Mesenchymal stem cell (in vitro differentiated cells and primary cell): ENCODE data around the gene MRPL55. TPM values are rescaled to one million over a fixed set of nuclear protein-coding genes. Genes with fewer than 3 reads are reported as not detected.

Source experiments
- DNase-seq: peaks from one replicate; pipeline ENCODE4 v3.0.0-alpha.2; 2013
- H2AFZ ChIP-seq: one replicate; pipeline ENCODE4 v1.6.1; 2013; ENCODE audit warnings: low read depth, mild to moderate bottlenecking, control low read depth, inconsistent platforms, low read length, moderate library complexity
- H2AK5ac ChIP-seq: 2 replicates; pipeline ENCODE4 v1.6.1; 2013; ENCODE audit warnings: low read length, moderate library complexity, mild to moderate bottlenecking, inconsistent platforms; ENCODE audit not compliant: severe bottlenecking
- H2BK120ac ChIP-seq: one replicate; pipeline ENCODE4 v1.6.1; 2013; ENCODE audit warnings: low read depth, mild to moderate bottlenecking, inconsistent platforms, low read length, moderate library complexity
- H2BK12ac ChIP-seq, 2 experiments: one replicate each; pipeline ENCODE4 v1.6.1; 2013; ENCODE audit warnings: inconsistent platforms in 2 of 2, low read length in 2 of 2, mild to moderate bottlenecking in 2 of 2, moderate library complexity in 2 of 2, control low read depth in 1 of 2
- H2BK15ac ChIP-seq: one replicate; pipeline ENCODE4 v1.6.1; 2013; ENCODE audit warnings: mild to moderate bottlenecking, low read depth, inconsistent platforms; ENCODE audit not compliant: poor library complexity, severe bottlenecking
- H2BK5ac ChIP-seq: 2 replicates; pipeline ENCODE4 v1.6.1; 2013; ENCODE audit warnings: low read depth, mild to moderate bottlenecking, low read length, control low read depth, inconsistent platforms; ENCODE audit not compliant: poor library complexity, severe bottlenecking
- H3K14ac ChIP-seq, 2 experiments: one replicate each; pipeline ENCODE4 v1.6.1; 2013; ENCODE audit warnings: inconsistent platforms in 2 of 2, low read length in 2 of 2, control low read depth in 1 of 2, mild to moderate bottlenecking in 1 of 2, moderate library complexity in 1 of 2
- H3K18ac ChIP-seq, 2 experiments: one replicate each; pipeline ENCODE4 v1.6.1; 2013; ENCODE audit warnings: inconsistent platforms in 2 of 2, low read length in 2 of 2, control low read depth in 1 of 2, low read depth in 1 of 2, mild to moderate bottlenecking in 1 of 2
- H3K23ac ChIP-seq, 2 experiments: one replicate each; pipeline ENCODE4 v1.6.1; 2013; ENCODE audit warnings: inconsistent platforms in 2 of 2, low read length in 2 of 2, mild to moderate bottlenecking in 2 of 2, moderate library complexity in 2 of 2, control low read depth in 1 of 2
- H3K27ac ChIP-seq: 2 replicates; pipeline ENCODE4 v1.5.1; 2013; ENCODE audit warnings: mild to moderate bottlenecking, moderate library complexity, low read length, control low read depth, inconsistent platforms; ENCODE audit not compliant: poor library complexity, severe bottlenecking
- H3K27me3 ChIP-seq, 2 experiments: 2 replicates each; pipeline versions ENCODE4 v1.6.1 to v1.7.0; 2013; ENCODE audit warnings: low read length in 2 of 2, mild to moderate bottlenecking in 2 of 2, moderate library complexity in 2 of 2, control low read depth in 1 of 2, inconsistent platforms in 1 of 2; ENCODE audit not compliant: control insufficient read depth in 1 of 2, insufficient read depth in 1 of 2
- H3K36me3 ChIP-seq, 2 experiments: 2 replicates each; pipeline versions ENCODE4 v1.6.1 to v1.7.0; 2013; ENCODE audit warnings: low read length in 2 of 2, control low read depth in 1 of 2, inconsistent platforms in 1 of 2, low read depth in 1 of 2, mild to moderate bottlenecking in 1 of 2; ENCODE audit not compliant: insufficient read depth in 2 of 2, control insufficient read depth in 1 of 2
- H3K4ac ChIP-seq, 2 experiments: one replicate each; pipeline ENCODE4 v1.6.1; 2013; ENCODE audit warnings: inconsistent platforms in 2 of 2, low read length in 2 of 2, mild to moderate bottlenecking in 2 of 2, moderate library complexity in 2 of 2, control low read depth in 1 of 2, low read depth in 1 of 2
- H3K4me1 ChIP-seq: 2 replicates; pipeline ENCODE4 v1.6.1; 2013; ENCODE audit warnings: low read depth, low read length, control low read depth; ENCODE audit not compliant: control insufficient read depth, insufficient read depth
- H3K4me2 ChIP-seq: 2 replicates; pipeline ENCODE4 v1.6.1; 2013; ENCODE audit warnings: low read length, mild to moderate bottlenecking, inconsistent platforms; ENCODE audit not compliant: poor library complexity, severe bottlenecking
- H3K4me3 ChIP-seq, 2 experiments: 2 replicates each; pipeline versions ENCODE4 v1.5.1 to v1.7.0; 2013; ENCODE audit warnings: low read length in 2 of 2, mild to moderate bottlenecking in 2 of 2, control low read depth in 1 of 2, low read depth in 1 of 2; ENCODE audit not compliant: insufficient read depth in 1 of 2
- H3K79me1 ChIP-seq: replicated peaks from 2 replicates; pipeline ENCODE4 v1.6.1; 2013; ENCODE audit warnings: mild to moderate bottlenecking, control low read depth, low read length, inconsistent platforms; ENCODE audit not compliant: poor library complexity, severe bottlenecking
- H3K9ac ChIP-seq: 2 replicates; pipeline ENCODE4 v1.7.0; 2013; ENCODE audit warnings: mild to moderate bottlenecking, low read length, moderate library complexity
- H3K9me3 ChIP-seq: 2 replicates; pipeline ENCODE4 v1.7.0; 2013; ENCODE audit warnings: mild to moderate bottlenecking, low read length; ENCODE audit not compliant: control insufficient read depth
- H4K8ac ChIP-seq: one replicate; pipeline ENCODE4 v1.6.1; 2013; ENCODE audit warnings: inconsistent platforms, mild to moderate bottlenecking, low read length, moderate library complexity
- H4K91ac ChIP-seq: one replicate; pipeline ENCODE4 v1.6.1; 2013; ENCODE audit warnings: mild to moderate bottlenecking, low read length, inconsistent platforms
- WGBS: methylation state at CpG from one replicate; pipeline ENCODE4 v1.1.7; 2013; ENCODE audit warnings: mixed read lengths; 5-methylcytosine and 5-hydroxymethylcytosine counted together
- small RNA-seq: library from polyadenylated mRNA; stranded (forward); fragments of <200 nt; extraction: miRNeasy Mini kit (QIAGEN cat#:217004); gene quantifications from one replicate; pipeline ENCODE3, GENCODE V24; 2013; ENCODE audit warnings: low read depth

The MRPL55 gene

DNA sequence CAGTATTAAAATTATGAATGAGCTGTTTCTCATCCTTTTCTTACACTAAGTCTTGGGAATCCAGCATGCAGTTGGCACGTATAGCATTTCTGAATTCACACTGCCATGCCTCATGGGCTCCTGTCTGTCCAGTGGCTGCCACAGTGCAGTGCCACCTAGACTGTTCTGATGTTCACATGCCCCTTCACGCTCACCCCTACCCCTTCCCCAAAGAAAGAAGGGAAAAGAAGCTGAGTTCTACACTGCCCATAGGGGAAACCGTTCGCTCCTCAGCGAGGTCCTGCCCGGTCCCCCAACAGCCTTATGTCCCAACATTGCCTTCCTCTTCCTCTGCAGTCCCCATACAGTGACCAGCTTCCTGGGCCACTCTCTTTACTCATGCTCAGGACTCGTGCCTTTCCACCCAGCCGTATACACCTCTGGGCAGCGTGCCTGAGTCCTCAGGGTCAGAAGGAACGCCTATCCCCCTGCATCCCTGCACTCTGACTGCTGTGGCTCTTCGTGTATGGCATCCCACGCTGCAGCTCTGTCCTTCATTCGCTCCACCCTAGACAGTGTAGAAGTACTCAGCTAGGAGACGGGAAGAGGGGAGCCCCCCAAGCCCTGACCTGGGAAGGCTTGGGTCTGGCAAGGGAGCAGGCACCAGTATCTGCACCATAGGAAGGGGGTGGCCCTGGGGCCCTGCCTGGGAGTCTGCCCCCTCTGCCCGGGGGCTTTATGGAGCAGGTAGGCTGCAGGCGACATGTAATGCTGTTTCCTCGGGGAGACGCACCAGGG is 50.7 kb downstream of the MRPL55 start:
- Histone ChIP-seq H2AFZ (no peak overlapping the region), H3K4ac (no peak overlapping the region), H3K27ac (no peak overlapping the region), H2BK15ac (no peak overlapping the region), H3K23ac (no peak overlapping the region), H4K91ac (no peak overlapping the region), H2AK5ac (no peak overlapping the region), H3K79me1 (no peaks in the 10 kb centered on the region), H3K9me3 (peaks cover 13% of the 10 kb centered on the region), H2BK12ac (no peak overlapping the region), H2BK5ac (no peak overlapping the region), H3K4me3 (no peak overlapping the region), H3K4me2 (no peak overlapping the region), H4K8ac (no peak overlapping the region), H3K36me3 (peaks cover 0 to 3% of the 10 kb centered on the region in 2 experiments), H3K14ac (no peak overlapping the region), H3K27me3 (peaks cover 17 to 82% of the 10 kb centered on the region in 2 experiments), H3K9ac (no peak overlapping the region), H3K4me1 (peaks cover 1% of the 10 kb centered on the region), H3K18ac (no peak overlapping the region), H2BK120ac (no peak overlapping the region)
- no peak for DNase-seq
- 88% methylated on average over 18 of the region's 18 CpGs for WGBS

Small RNAs within 50 kb of the gene (small RNA-seq; reads per million reads assigned to genes)
- gene AL359510.1, result not detected
